Measurements from ENCODE around the gene SIX5.

GRCh38 chr19:45763691-45764294 is 5.3 kb downstream of the SIX5 start:
- TF ChIP-seq EZH2phosphoT487 (IDR thresholded peaks at IDR 0.05; ENCODE audit: low read depth) (no peak), CTCF (IDR thresholded peaks at IDR 0.05; ENCODE audit: low read depth, low read length) (no peak)

All from OCI-LY3 (cell line).